ENCODE results near the gene DAAM1.

DAAM1 gene

GRCh38 chr14:59189091-59189785, 771 bp downstream of the DAAM1 start:
- H3K79me1 ChIP-seq (ENCODE audit: low read depth, low read length) = no peaks in the 10 kb centered on the region
- no peaks in the 10 kb centered on the region for H3K9me3 ChIP-seq (replicated peaks in 1 of 2; ENCODE audit: control insufficient read depth in 2 of 2, insufficient read depth in 1 of 2, low read depth in 1 of 2, low read length in 2 of 2)
- H2BK5ac ChIP-seq (ENCODE audit: low read length) = peak overlapping the region; percentile 42
- peak; percentile 17 for DNase-seq (ENCODE audit: low spot score)
- H2BK12ac ChIP-seq (ENCODE audit: low read length) = peak overlapping the region; percentile 1
- no peak overlapping the region for H4K8ac ChIP-seq (ENCODE audit: low read depth, low read length)
- no peak overlapping the region for H2AK5ac ChIP-seq (ENCODE audit: low read depth, low read length)
- H3K23ac ChIP-seq (ENCODE audit: low read depth, low read length, poor library complexity) = peak overlapping the region; percentile 70
- H3K27ac ChIP-seq (replicated peaks; ENCODE audit: low read length) = peak overlapping the region; percentile 78
- peak overlapping the region; percentile 61 to 95 for H3K4me3 ChIP-seq (ENCODE audit: low read length in 2 of 2)
- H3K4me1 ChIP-seq (ENCODE audit: control insufficient read depth in 2 of 2, insufficient read depth in 1 of 2, low read depth in 1 of 2, low read length in 2 of 2) = peaks cover 2 to 22% of the 10 kb centered on the region in 2 donors
- no peak overlapping the region for H3K4ac ChIP-seq (ENCODE audit: low read length)
- peak overlapping the region; percentile 89 for H3K9ac ChIP-seq (ENCODE audit: low read depth, low read length, poor library complexity)
- no CpG with 5 or more reads among the region's 51 CpGs for WGBS, 2 donors (ENCODE audit: extremely low coverage in 2 of 2, insufficient read length in 2 of 2, insufficient replicate concordance in 1 of 2)
- peaks cover 0 to 2% (median 0%) of the 10 kb centered on the region in 3 experiments for H3K27me3 ChIP-seq (ENCODE audit: control insufficient read depth in 3 of 3, insufficient read depth in 3 of 3, low read depth in 1 of 3, low read length in 3 of 3)
- H2BK120ac ChIP-seq (ENCODE audit: low read depth, low read length) = peak overlapping the region; percentile 76
- H3K18ac ChIP-seq (ENCODE audit: low read length) = peak overlapping the region; percentile 89
- no peak overlapping the region for H2BK15ac ChIP-seq (ENCODE audit: low read length)
- peak overlapping the region; percentile 23 for H3K14ac ChIP-seq (ENCODE audit: low read length)
- H2AFZ ChIP-seq (ENCODE audit: low read length) = peak overlapping the region; percentile 91
- peak overlapping the region; percentile 98 for H3K4me2 ChIP-seq (ENCODE audit: insufficient read depth, low read length, poor library complexity, severe bottlenecking)
- no peak overlapping the region for H4K91ac ChIP-seq (ENCODE audit: low read depth, low read length, poor library complexity)
- no peaks in the 10 kb centered on the region for H3K36me3 ChIP-seq (replicated peaks in 1 of 2; ENCODE audit: control insufficient read depth in 2 of 2, insufficient read depth in 2 of 2, low read length in 2 of 2)

- Histone ChIP-seq H2AK5ac (ENCODE audit: low read depth, low read length) (no peak overlapping the region), H2BK120ac (ENCODE audit: low read depth, low read length) (no peak overlapping the region), H3K79me1 (ENCODE audit: low read depth, low read length) (no peaks in the 10 kb centered on the region), H2AFZ (ENCODE audit: low read length) (peak overlapping the region; percentile 91), H3K4me3 (ENCODE audit: low read length in 2 of 2) (peak overlapping the region; percentile 61 to 95), H3K9me3 (replicated peaks in 1 of 2; ENCODE audit: control insufficient read depth in 2 of 2, insufficient read depth in 1 of 2, low read depth in 1 of 2, low read length in 2 of 2) (no peaks in the 10 kb centered on the region), H4K91ac (ENCODE audit: low read depth, low read length, poor library complexity) (no peak overlapping the region), H2BK12ac (ENCODE audit: low read length) (no peak overlapping the region), H3K27ac (replicated peaks; ENCODE audit: low read length) (no peak overlapping the region), H4K8ac (ENCODE audit: low read depth, low read length) (no peak overlapping the region), H3K4ac (ENCODE audit: low read length) (no peak overlapping the region), H3K9ac (ENCODE audit: low read depth, low read length, poor library complexity) (peak overlapping the region; percentile 89), H3K23ac (ENCODE audit: low read depth, low read length, poor library complexity) (no peak overlapping the region), H3K36me3 (replicated peaks in 1 of 2; ENCODE audit: control insufficient read depth in 2 of 2, insufficient read depth in 2 of 2, low read length in 2 of 2) (no peaks in the 10 kb centered on the region), H3K14ac (ENCODE audit: low read length) (no peak overlapping the region), H3K4me1 (ENCODE audit: control insufficient read depth in 2 of 2, insufficient read depth in 1 of 2, low read depth in 1 of 2, low read length in 2 of 2) (peaks cover 2 to 22% of the 10 kb centered on the region in 2 donors), H3K27me3 (ENCODE audit: control insufficient read depth in 3 of 3, insufficient read depth in 3 of 3, low read depth in 1 of 3, low read length in 3 of 3) (peaks cover 0 to 2% (median 0%) of the 10 kb centered on the region in 3 experiments), H3K18ac (ENCODE audit: low read length) (peak overlapping the region; percentile 40), H2BK15ac (ENCODE audit: low read length) (no peak overlapping the region), H2BK5ac (ENCODE audit: low read length) (peak overlapping the region; percentile 33), H3K4me2 (ENCODE audit: insufficient read depth, low read length, poor library complexity, severe bottlenecking) (peak overlapping the region; percentile 98)
- DNase-seq (ENCODE audit: low spot score) = peak; percentile 85
- whole genome bisulfite sequencing, 2 donors (ENCODE audit: extremely low coverage in 2 of 2, insufficient read length in 2 of 2, insufficient replicate concordance in 1 of 2) = no CpG with 5 or more reads among the region's 25 CpGs
Observed at GRCh38 chr14:59189786-59190368, 1.4 kb downstream of the DAAM1 start.

- peak; percentile 29 for DNase-seq (ENCODE audit: low spot score)
- H3K4me2 ChIP-seq (ENCODE audit: insufficient read depth, low read length, poor library complexity, severe bottlenecking) = peak overlapping the region; percentile 67
- H3K4me1 ChIP-seq (ENCODE audit: control insufficient read depth in 2 of 2, insufficient read depth in 1 of 2, low read depth in 1 of 2, low read length in 2 of 2) = peaks cover 2 to 22% of the 10 kb centered on the region in 2 donors
- no peak overlapping the region for H3K23ac ChIP-seq (ENCODE audit: low read depth, low read length, poor library complexity)
- no peak overlapping the region for H3K27ac ChIP-seq (replicated peaks; ENCODE audit: low read length)
- H4K91ac ChIP-seq (ENCODE audit: low read depth, low read length, poor library complexity) = no peak overlapping the region
- no peak overlapping the region for H2AK5ac ChIP-seq (ENCODE audit: low read depth, low read length)
- H2BK15ac ChIP-seq (ENCODE audit: low read length) = no peak overlapping the region
- H3K4ac ChIP-seq (ENCODE audit: low read length) = no peak overlapping the region
- H3K36me3 ChIP-seq (replicated peaks in 1 of 2; ENCODE audit: control insufficient read depth in 2 of 2, insufficient read depth in 2 of 2, low read length in 2 of 2) = no peaks in the 10 kb centered on the region
- peak overlapping the region; percentile 40 for H3K18ac ChIP-seq (ENCODE audit: low read length)
- no peak overlapping the region for H3K9ac ChIP-seq (ENCODE audit: low read depth, low read length, poor library complexity)
- no peak overlapping the region for H2BK5ac ChIP-seq (ENCODE audit: low read length)
- no peaks in the 10 kb centered on the region for H3K27me3 ChIP-seq (ENCODE audit: control insufficient read depth in 3 of 3, insufficient read depth in 3 of 3, low read depth in 1 of 3, low read length in 3 of 3)
- H3K14ac ChIP-seq (ENCODE audit: low read length) = no peak overlapping the region
- H2BK120ac ChIP-seq (ENCODE audit: low read depth, low read length) = no peak overlapping the region
- no peaks in the 10 kb centered on the region for H3K79me1 ChIP-seq (ENCODE audit: low read depth, low read length)
- H3K9me3 ChIP-seq (replicated peaks in 1 of 2; ENCODE audit: control insufficient read depth in 2 of 2, insufficient read depth in 1 of 2, low read depth in 1 of 2, low read length in 2 of 2) = no peaks in the 10 kb centered on the region
- peak overlapping the region; percentile 91 for H2AFZ ChIP-seq (ENCODE audit: low read length)
- H3K4me3 ChIP-seq (ENCODE audit: low read length in 2 of 2) = peak overlapping the region; percentile 56 to 61
- H4K8ac ChIP-seq (ENCODE audit: low read depth, low read length) = no peak overlapping the region
- H2BK12ac ChIP-seq (ENCODE audit: low read length) = no peak overlapping the region
- WGBS, 2 donors (ENCODE audit: extremely low coverage in 2 of 2, insufficient read length in 2 of 2, insufficient replicate concordance in 1 of 2) = no CpG with 5 or more reads among the region's 6 CpGs
Observed at GRCh38 chr14:59190372-59190771, 1.9 kb downstream of the DAAM1 start.

- Histone ChIP-seq H4K8ac (ENCODE audit: low read depth, low read length) (no peak overlapping the region), H3K27ac (replicated peaks; ENCODE audit: low read length) (no peak overlapping the region), H2BK15ac (ENCODE audit: low read length) (no peak overlapping the region), H4K91ac (ENCODE audit: low read depth, low read length, poor library complexity) (no peak overlapping the region), H3K18ac (ENCODE audit: low read length) (no peak overlapping the region), H3K23ac (ENCODE audit: low read depth, low read length, poor library complexity) (no peak overlapping the region), H3K36me3 (replicated peaks in 1 of 2; ENCODE audit: control insufficient read depth in 2 of 2, insufficient read depth in 2 of 2, low read length in 2 of 2) (no peaks in the 10 kb centered on the region), H2BK12ac (ENCODE audit: low read length) (no peak overlapping the region), H2BK5ac (ENCODE audit: low read length) (no peak overlapping the region), H3K9ac (ENCODE audit: low read depth, low read length, poor library complexity) (no peak overlapping the region), H3K27me3 (ENCODE audit: control insufficient read depth in 3 of 3, insufficient read depth in 3 of 3, low read depth in 1 of 3, low read length in 3 of 3) (no peaks in the 10 kb centered on the region), H3K9me3 (replicated peaks in 1 of 2; ENCODE audit: control insufficient read depth in 2 of 2, insufficient read depth in 1 of 2, low read depth in 1 of 2, low read length in 2 of 2) (peaks cover 0 to 7% of the 10 kb centered on the region in 2 donors), H2BK120ac (ENCODE audit: low read depth, low read length) (no peak overlapping the region), H2AK5ac (ENCODE audit: low read depth, low read length) (no peak overlapping the region), H3K14ac (ENCODE audit: low read length) (no peak overlapping the region), H3K4me1 (ENCODE audit: control insufficient read depth in 2 of 2, insufficient read depth in 1 of 2, low read depth in 1 of 2, low read length in 2 of 2) (peaks cover 0 to 5% of the 10 kb centered on the region in 2 donors), H3K4me2 (ENCODE audit: insufficient read depth, low read length, poor library complexity, severe bottlenecking) (no peak overlapping the region), H3K4me3 (ENCODE audit: low read length in 2 of 2) (no peak overlapping the region), H2AFZ (ENCODE audit: low read length) (no peak overlapping the region), H3K4ac (ENCODE audit: low read length) (no peak overlapping the region), H3K79me1 (ENCODE audit: low read depth, low read length) (no peaks in the 10 kb centered on the region)
- no CpG with 5 or more reads among the region's 2 CpGs for WGBS, 2 donors (ENCODE audit: extremely low coverage in 2 of 2, insufficient read length in 2 of 2, insufficient replicate concordance in 1 of 2)
- DNase-seq (ENCODE audit: low spot score) = no peak
Observed at GRCh38 chr14:59195912-59196311, 7.4 kb downstream of the DAAM1 start.
